ENCODE results near the gene KIZ. TPM values are rescaled to one million over a fixed set of nuclear protein-coding genes. Genes with fewer than 3 reads are reported as not detected.

The KIZ gene
- total and polyA plus RNA-seq, 2 donors from 2014 or later, result 17.3 to 21.8 TPM

- DNase-seq, result peak in 3 of 5 donors; percentile 21 to 67 (median 54)
- Histone ChIP-seq H3K36me3 (ENCODE audit: control insufficient read depth in 2 of 3, insufficient read depth in 3 of 3, low read length in 3 of 3) (no peaks in the 10 kb centered on the region), H3K9ac (ENCODE audit: low read length in 3 of 3) (no peak overlapping the region), H3K27me3 (ENCODE audit: control insufficient read depth, insufficient read depth, low read length) (no peaks in the 10 kb centered on the region), H3K4me3 (ENCODE audit: low read length in 3 of 3) (no peak overlapping the region), H3K4me1 (ENCODE audit: control insufficient read depth in 2 of 3, insufficient read depth in 2 of 3, low read depth in 1 of 3, low read length in 3 of 3) (no peaks in the 10 kb centered on the region), H3K9me3 (ENCODE audit: control insufficient read depth in 2 of 3, insufficient read depth in 1 of 3, low read length in 3 of 3) (no peaks in the 10 kb centered on the region), H3K27ac (ENCODE audit: low read depth in 2 of 2, low read length in 2 of 2) (no peak overlapping the region)
- no peak for TF ChIP-seq CTCF (IDR thresholded peaks at IDR 0.05; ENCODE audit: borderline replicate concordance, extremely low read depth, insufficient read depth)
- intact Hi-C loops (cut with DNase I), result no loop called here
- no peak for FAIRE-seq
These were observed 58.9 kb downstream of the KIZ start for GRCh38 chr20:21184819-21185218.

- Histone ChIP-seq H3K36me3 (ENCODE audit: control insufficient read depth in 2 of 3, insufficient read depth in 3 of 3, low read length in 3 of 3) (no peaks in the 10 kb centered on the region), H3K9ac (ENCODE audit: low read length in 3 of 3) (no peak overlapping the region), H3K27ac (ENCODE audit: low read depth in 2 of 2, low read length in 2 of 2) (no peak overlapping the region), H3K27me3 (ENCODE audit: control insufficient read depth, insufficient read depth, low read length) (no peaks in the 10 kb centered on the region), H3K4me3 (ENCODE audit: low read length in 3 of 3) (no peak overlapping the region), H3K9me3 (ENCODE audit: control insufficient read depth in 2 of 3, insufficient read depth in 1 of 3, low read length in 3 of 3) (no peaks in the 10 kb centered on the region), H3K4me1 (ENCODE audit: control insufficient read depth in 2 of 3, insufficient read depth in 2 of 3, low read depth in 1 of 3, low read length in 3 of 3) (no peaks in the 10 kb centered on the region)
- no peak for TF ChIP-seq CTCF (IDR thresholded peaks at IDR 0.05; ENCODE audit: borderline replicate concordance, extremely low read depth, insufficient read depth)
- DNase-seq, result no peak
- FAIRE-seq, result no peak
- intact Hi-C loops (cut with DNase I), result no loop called here
These were observed 60.0 kb downstream of the KIZ start for GRCh38 chr20:21185849-21186248.

GRCh38 chr20:21189761-21190523 lies 64.1 kb downstream of the KIZ start:
- Histone ChIP-seq H3K36me3 (ENCODE audit: control insufficient read depth in 2 of 3, insufficient read depth in 3 of 3, low read length in 3 of 3) (no peaks in the 10 kb centered on the region), H3K4me1 (ENCODE audit: control insufficient read depth in 2 of 3, insufficient read depth in 2 of 3, low read depth in 1 of 3, low read length in 3 of 3) (no peaks in the 10 kb centered on the region), H3K27me3 (ENCODE audit: control insufficient read depth, insufficient read depth, low read length) (no peaks in the 10 kb centered on the region), H3K4me3 (ENCODE audit: low read length in 3 of 3) (no peak overlapping the region), H3K9ac (ENCODE audit: low read length in 3 of 3) (no peak overlapping the region), H3K9me3 (ENCODE audit: control insufficient read depth in 2 of 3, insufficient read depth in 1 of 3, low read length in 3 of 3) (no peaks in the 10 kb centered on the region), H3K27ac (ENCODE audit: low read depth in 2 of 2, low read length in 2 of 2) (no peak overlapping the region)
- no peak for TF ChIP-seq CTCF (IDR thresholded peaks at IDR 0.05; ENCODE audit: borderline replicate concordance, extremely low read depth, insufficient read depth)
- intact Hi-C loops (cut with DNase I), result no loop called here
- DNase-seq, result peak in 4 of 5 donors; percentile 53 to 87 (median 72)
- no peak for FAIRE-seq
